ENCODE results near the gene ATP8A2.

- no peak for TF ChIP-seq CTCF (IDR thresholded peaks at IDR 0.05; ENCODE audit: poor library complexity, severe bottlenecking)
- TF ChIP-seq EP300 (conservative IDR thresholded peaks at IDR 0.05; ENCODE audit: poor library complexity, severe bottlenecking), result no peak
Measured at GRCh38 chr13:26026211-26026610, 654.4 kb downstream of the ATP8A2 start.
